ENCODE measurements around the gene CADM1.
"Not testable (repeated sequence)": the region's sequence is repeated elsewhere in the genome, so short reads cannot be mapped to it uniquely, and the experiment has no call there.

Gene CADM1

GRCh38 chr11:115476463-115477286 lies 27.5 kb downstream of the CADM1 start:
- no peak for DNase-seq

- no peak for DNase-seq
Measured at GRCh38 chr11:115475564-115475963, 28.7 kb downstream of the CADM1 start.

GRCh38 chr11:115474306-115474705 lies 29.9 kb downstream of the CADM1 start:
- DNase-seq = not testable (repeated sequence)

- no peak for DNase-seq
Measured at GRCh38 chr11:115473167-115473566, 31.0 kb downstream of the CADM1 start.

- DNase-seq = no peak
Measured at GRCh38 chr11:115471367-115471766, 32.8 kb downstream of the CADM1 start.

GRCh38 chr11:115470928-115471327 lies 33.3 kb downstream of the CADM1 start:
- no peak for DNase-seq

- no peak for DNase-seq
Measured at GRCh38 chr11:115469361-115469760, 34.9 kb downstream of the CADM1 start.

GRCh38 chr11:115466122-115466521 lies 38.1 kb downstream of the CADM1 start:
- DNase-seq = no peak

- no peak for DNase-seq
Measured at GRCh38 chr11:115464269-115464668, 39.9 kb downstream of the CADM1 start.

- DNase-seq = no peak
Measured at GRCh38 chr11:115463606-115464005, 40.6 kb downstream of the CADM1 start.

GRCh38 chr11:115462757-115463156 lies 41.5 kb downstream of the CADM1 start:
- no peak for DNase-seq

- no peak for DNase-seq
Measured at GRCh38 chr11:115462004-115462541, 42.1 kb downstream of the CADM1 start.

GRCh38 chr11:115460512-115460911 lies 43.7 kb downstream of the CADM1 start:
- DNase-seq = no peak

- DNase-seq = no peak
Measured at GRCh38 chr11:115459563-115459962, 44.7 kb downstream of the CADM1 start.

- DNase-seq = no peak
Measured at GRCh38 chr11:115458877-115459276, 45.3 kb downstream of the CADM1 start.

- DNase-seq = no peak
Measured at GRCh38 chr11:115456019-115456418, 48.2 kb downstream of the CADM1 start.

GRCh38 chr11:115455613-115456012 lies 48.6 kb downstream of the CADM1 start:
- DNase-seq = no peak

GRCh38 chr11:115454525-115454924 lies 49.7 kb downstream of the CADM1 start:
- DNase-seq = no peak

GRCh38 chr11:115453693-115454490 lies 50.3 kb downstream of the CADM1 start:
- DNase-seq = no peak

- no peak for DNase-seq
Measured at GRCh38 chr11:115452241-115452640, 52.0 kb downstream of the CADM1 start.

- DNase-seq = no peak
Measured at GRCh38 chr11:115450519-115450918, 53.7 kb downstream of the CADM1 start.

- no peak for DNase-seq
Measured at GRCh38 chr11:115447273-115447864, 56.8 kb downstream of the CADM1 start.

- DNase-seq = no peak
Measured at GRCh38 chr11:115446214-115446613, 58.0 kb downstream of the CADM1 start.

All from NCI-H1092 (cell line).